Large intestine (tissue), 3 donors: ENCODE results near the gene SLC17A4. TPM values are rescaled to one million over a fixed set of nuclear protein-coding genes. Genes with fewer than 3 reads are reported as not detected.

Experiments
- DNase-seq, 2 donors: peaks; one replicate each; pipeline versions ENCODE4 v3.0.0 to v3.0.0-alpha.2; 2013
- H3K27ac ChIP-seq: one replicate; pipeline ENCODE4 v1.5.1; 2013; ENCODE audit warnings: low read length
- H3K27me3 ChIP-seq: 2 replicates; pipeline ENCODE4 v1.6.1; 2013; ENCODE audit warnings: low read length; ENCODE audit not compliant: control insufficient read depth, insufficient read depth
- H3K36me3 ChIP-seq: 2 replicates; pipeline ENCODE4 v1.6.1; 2013; ENCODE audit warnings: low read length; ENCODE audit not compliant: control insufficient read depth, insufficient read depth
- H3K4me1 ChIP-seq: one replicate; pipeline ENCODE4 v1.6.1; 2013; ENCODE audit warnings: low read length; ENCODE audit not compliant: control insufficient read depth, insufficient read depth
- H3K4me3 ChIP-seq: one replicate; pipeline ENCODE4 v1.5.1; 2013; ENCODE audit warnings: low read length
- H3K9me3 ChIP-seq: one replicate; pipeline ENCODE4 v1.6.1; 2013; ENCODE audit warnings: mild to moderate bottlenecking, low read depth, low read length, moderate library complexity; ENCODE audit not compliant: control insufficient read depth
- WGBS: methylation state at CpG from one replicate; pipeline ENCODE4 v1.1.5; 2013; ENCODE audit warnings: low lambda C conversion rate; ENCODE audit not compliant: insufficient coverage; 5-methylcytosine and 5-hydroxymethylcytosine counted together
- polyA plus RNA-seq: library from polyadenylated mRNA; unstranded; fragments of 120-200 nt; gene quantifications from one replicate; pipeline ENCODE4 v1.2.1, GENCODE V29; 2013

The SLC17A4 gene
- polyA plus RNA-seq, 1 donor: 31.2 TPM

DNA sequence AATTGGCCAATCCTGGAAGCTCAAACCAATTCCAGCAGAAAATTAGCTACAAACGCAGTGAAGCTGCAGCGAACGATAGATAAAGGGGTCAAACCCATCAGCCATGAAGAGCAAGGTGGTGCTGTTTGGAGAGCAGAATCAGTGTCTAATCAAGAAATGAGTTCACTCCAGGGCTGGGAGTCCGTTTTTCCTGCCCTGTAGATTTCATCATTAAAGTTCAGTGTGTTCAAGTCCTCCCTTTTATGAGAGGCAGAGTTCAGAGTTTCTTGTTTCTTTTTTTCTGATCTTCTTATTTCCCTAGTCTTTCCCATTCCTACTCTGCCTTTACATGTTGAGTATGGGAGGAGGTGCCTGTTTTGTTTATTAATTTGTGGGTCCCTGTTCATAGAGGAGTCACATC lies 46.9 kb downstream of the SLC17A4 start:
- H3K4me3 ChIP-seq: no peak overlapping the region
- peaks cover 8% of the 10 kb centered on the region for H3K9me3 ChIP-seq
- H3K36me3 ChIP-seq: no peaks in the 10 kb centered on the region
- peak overlapping the region; percentile 17 for H3K27ac ChIP-seq
- H3K4me1 ChIP-seq: no peaks in the 10 kb centered on the region
- no peaks in the 10 kb centered on the region for H3K27me3 ChIP-seq
- 0% methylated on average over 1 of the region's 4 CpGs for WGBS
- peak; percentile 50 to 70 for DNase-seq

DNA sequence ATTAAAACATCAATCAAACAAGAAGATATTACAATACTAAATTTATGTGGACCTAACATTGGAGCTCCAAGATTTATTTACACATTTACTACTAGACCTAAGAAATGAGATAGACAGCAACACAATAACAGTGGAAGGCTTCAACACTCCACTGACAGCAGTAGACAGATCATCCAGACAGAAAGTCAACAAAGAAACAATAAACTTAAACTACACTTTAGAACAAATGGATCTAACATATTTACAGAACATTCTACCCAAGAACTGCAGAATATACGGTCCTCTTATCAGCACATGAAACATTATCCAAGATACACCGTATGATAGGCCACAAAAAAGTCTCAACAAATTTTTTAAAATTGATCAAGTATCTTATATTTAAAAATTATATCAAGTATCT lies 50.3 kb downstream of the SLC17A4 start:
- Histone ChIP-seq H3K27me3 (no peaks in the 10 kb centered on the region), H3K36me3 (no peaks in the 10 kb centered on the region), H3K9me3 (peaks cover 8% of the 10 kb centered on the region), H3K27ac (no peak overlapping the region), H3K4me1 (no peaks in the 10 kb centered on the region), H3K4me3 (no peak overlapping the region)
- DNase-seq: no peak
- WGBS: 70% methylated on average over 2 of the region's 2 CpGs

- no peaks in the 10 kb centered on the region for H3K36me3 ChIP-seq
- H3K4me1 ChIP-seq: no peaks in the 10 kb centered on the region
- no peaks in the 10 kb centered on the region for H3K9me3 ChIP-seq
- no peaks in the 10 kb centered on the region for H3K27me3 ChIP-seq
- no peak overlapping the region for H3K4me3 ChIP-seq
- no peak for DNase-seq
- 71% methylated on average over 3 of the region's 3 CpGs for WGBS
- no peak overlapping the region for H3K27ac ChIP-seq
These were observed 60.7 kb downstream of the SLC17A4 start for GRCh38 chr6:25815194-25815593.

GRCh38 chr6:25816252-25816651 lies 61.7 kb downstream of the SLC17A4 start:
- DNase-seq: no peak
- WGBS: no CpG with 5 or more reads among the region's 2 CpGs
- H3K4me3 ChIP-seq: no peak overlapping the region
- H3K27me3 ChIP-seq: no peaks in the 10 kb centered on the region
- H3K4me1 ChIP-seq: no peaks in the 10 kb centered on the region
- H3K9me3 ChIP-seq: no peaks in the 10 kb centered on the region
- no peak overlapping the region for H3K27ac ChIP-seq
- no peaks in the 10 kb centered on the region for H3K36me3 ChIP-seq

GRCh38 chr6:25821341-25821740 lies 66.8 kb downstream of the SLC17A4 start:
- H3K4me3 ChIP-seq: no peak overlapping the region
- H3K4me1 ChIP-seq: no peaks in the 10 kb centered on the region
- no peaks in the 10 kb centered on the region for H3K27me3 ChIP-seq
- H3K9me3 ChIP-seq: peaks cover 2% of the 10 kb centered on the region
- no peaks in the 10 kb centered on the region for H3K36me3 ChIP-seq
- H3K27ac ChIP-seq: no peak overlapping the region
- DNase-seq: no peak

GRCh38 chr6:25829375-25829774 lies 74.8 kb downstream of the SLC17A4 start:
- Histone ChIP-seq H3K4me1 (peaks cover 14% of the 10 kb centered on the region), H3K27me3 (no peaks in the 10 kb centered on the region), H3K27ac (no peak overlapping the region), H3K4me3 (no peak overlapping the region), H3K36me3 (no peaks in the 10 kb centered on the region), H3K9me3 (peaks cover 2% of the 10 kb centered on the region)
- DNase-seq: no peak
- WGBS: 83% methylated on average over 1 of the region's 1 CpG

GRCh38 chr6:25830458-25830857 lies 75.9 kb downstream of the SLC17A4 start:
- H3K4me1 ChIP-seq: peaks cover 16% of the 10 kb centered on the region
- no peaks in the 10 kb centered on the region for H3K27me3 ChIP-seq
- H3K9me3 ChIP-seq: peaks cover 1% of the 10 kb centered on the region
- no peak overlapping the region for H3K4me3 ChIP-seq
- H3K36me3 ChIP-seq: no peaks in the 10 kb centered on the region
- no peak for DNase-seq
- H3K27ac ChIP-seq: no peak overlapping the region
- no CpG with 5 or more reads among the region's 4 CpGs for WGBS

Other genes with a start within 250 kb of the SLC17A4 start
- 36.9 TPM for gene SCGN, start 102.5 kb upstream of the SLC17A4 start, polyA plus RNA-seq
- 0.09 TPM for gene SLC17A1, start 77.3 kb downstream of the SLC17A4 start, polyA plus RNA-seq
- gene SLC17A3, start 119.5 kb downstream of the SLC17A4 start, polyA plus RNA-seq: 0.43 TPM
- gene SLC17A2, start 175.9 kb downstream of the SLC17A4 start, polyA plus RNA-seq: 0.01 TPM
- 19.4 TPM for gene TRIM38, start 208.1 kb downstream of the SLC17A4 start, polyA plus RNA-seq